BJ (cell line): Measurements from ENCODE around the gene STXBP2. TPM values are rescaled to one million over a fixed set of nuclear protein-coding genes. Genes with fewer than 3 reads are reported as not detected.

Experiments
- CTCF ChIA-PET: fragments of 350-600 bp; formaldehyde crosslinking; extraction: SDS; loops from one replicate; lab custom pipeline; 2021; ENCODE audit warnings: antibody characterized with exemption, inconsistent platforms; lab: Yijun Ruan, JAX
- POLR2A ChIA-PET: fragments of 300-600 bp; sonication (Branson Sonifier 250); formaldehyde crosslinking; extraction: SDS; loops from one replicate; lab custom pipeline; 2021; ENCODE audit warnings: antibody characterized with exemption; lab: Charles Lee
- DNase-seq: peaks from one replicate; pipeline ENCODE4 v3.0.0-alpha.2; 2011; ENCODE audit warnings: low read depth
- H3K27me3 ChIP-seq: 2 replicates; pipeline ENCODE4 v1.6.0; 2011; ENCODE audit warnings: low read length; ENCODE audit not compliant: control insufficient read depth, insufficient read depth
- H3K36me3 ChIP-seq: 2 replicates; pipeline ENCODE4 v1.5.1; 2011; ENCODE audit warnings: low read length; ENCODE audit not compliant: control insufficient read depth, insufficient read depth
- H3K4me3 ChIP-seq: 2 replicates; pipeline ENCODE4 v1.5.1; 2011; ENCODE audit warnings: low read depth, mild to moderate bottlenecking, control low read depth, low read length
- CTCF ChIP-seq: IDR thresholded peaks from 2 replicates; pipeline ENCODE4 v1.5.1; 2011; ENCODE audit warnings: low read depth, mild to moderate bottlenecking, control low read depth, inconsistent platforms, low read length, moderate library complexity; ENCODE audit not compliant: insufficient read depth
- polyA plus RNA-seq: library from polyadenylated mRNA; depleted of rRNA; stranded (reverse); fragments of >200 nt; gene quantifications from 2 replicates; pipeline ENCODE4 v1.2.3, GENCODE V29; 2011

Gene STXBP2
- polyA plus RNA-seq, 1 experiment, result 39.4 TPM

DNA sequence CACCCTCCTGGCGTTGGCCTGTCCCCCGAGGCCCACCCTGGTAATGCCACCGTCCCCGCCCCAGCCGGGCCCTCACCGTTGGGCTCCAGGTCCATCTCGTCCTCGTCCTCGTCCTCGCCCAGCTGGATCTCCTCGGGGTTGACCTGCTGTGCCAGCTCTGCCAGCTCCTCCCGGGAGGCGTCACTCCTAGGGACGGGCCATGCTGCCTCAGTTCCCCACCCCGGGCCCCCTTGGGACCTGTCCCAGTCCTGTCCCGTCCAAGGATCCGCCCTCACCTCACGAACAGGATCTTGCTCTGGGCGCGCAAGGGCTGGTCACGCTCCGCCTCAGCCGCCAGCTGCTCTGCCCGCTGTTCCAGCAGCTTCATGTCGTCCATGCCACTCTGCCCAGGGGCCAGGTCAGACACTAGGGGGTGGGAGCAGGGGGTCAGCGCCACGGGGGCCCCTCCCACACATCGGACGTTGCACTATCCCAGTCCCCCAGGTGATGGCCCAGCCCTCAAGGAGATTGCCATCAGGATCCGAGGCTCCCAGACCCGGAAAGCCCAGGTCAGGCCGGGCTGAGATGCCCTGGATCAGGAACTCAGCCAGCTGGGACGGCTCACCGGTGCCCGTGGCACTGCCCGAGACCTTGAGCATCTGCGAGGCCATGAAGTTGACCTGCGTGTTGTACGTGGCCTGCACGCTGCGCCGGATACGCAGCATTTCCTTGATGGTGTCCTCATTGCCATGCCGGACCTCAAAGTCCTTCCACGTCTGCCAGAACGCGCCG, 17.1 kb upstream of the STXBP2 start:
- H3K27me3 ChIP-seq, result no peaks in the 10 kb centered on the region
- no peak for DNase-seq
- ChIA-PET CTCF (no interaction called here), POLR2A (no interaction called here)
- H3K36me3 ChIP-seq, result peaks cover 20% of the 10 kb centered on the region
- TF ChIP-seq CTCF, result no peak
- no peak overlapping the region for H3K4me3 ChIP-seq

DNA sequence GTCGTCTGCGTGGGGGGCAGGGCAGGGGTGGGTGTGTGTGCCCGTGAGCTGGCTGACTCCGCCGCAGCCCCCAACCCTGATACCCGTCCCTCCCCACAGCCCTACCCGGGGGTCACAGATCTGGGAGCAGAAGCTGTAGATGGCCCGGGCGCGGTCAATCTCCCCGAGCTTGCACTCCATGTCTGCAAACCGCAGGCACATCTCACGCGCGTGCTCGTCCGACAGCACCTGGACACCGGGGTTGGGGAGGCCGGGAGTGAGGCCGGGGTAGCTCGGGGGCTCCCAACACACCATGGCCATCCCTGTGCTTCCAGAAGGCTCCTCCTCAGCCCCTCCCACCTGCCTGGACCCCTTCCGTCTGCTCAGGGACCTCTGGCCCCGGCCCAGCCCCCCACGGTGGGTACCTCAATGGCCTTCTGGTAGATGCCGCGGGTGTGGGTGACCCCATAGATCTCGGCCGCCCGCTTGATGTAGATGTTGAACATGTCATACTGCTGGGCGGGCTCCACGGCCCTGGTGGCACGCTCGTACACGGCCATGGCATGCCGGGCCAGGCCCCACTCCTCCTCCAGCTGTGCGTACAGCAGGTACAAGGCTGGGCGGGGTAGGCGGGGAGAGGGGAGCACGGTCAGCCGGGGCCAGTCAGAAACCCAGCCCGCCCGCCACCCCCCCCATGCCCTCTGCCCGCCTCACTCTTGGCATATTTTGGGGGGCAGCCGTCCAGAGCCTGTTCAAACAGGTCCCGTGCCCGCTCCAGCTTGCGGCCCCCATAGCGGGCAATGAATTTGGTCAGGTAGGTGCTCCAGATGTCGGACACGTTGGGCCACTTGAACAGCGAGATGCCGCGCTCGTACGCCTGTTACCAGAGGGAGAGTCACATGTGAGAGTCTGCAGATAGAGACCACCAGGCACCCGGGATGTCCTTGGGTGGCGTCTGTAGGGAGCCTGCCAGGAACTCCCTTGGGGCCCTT, 16.2 kb upstream of the STXBP2 start:
- ChIA-PET POLR2A (no interaction called here), CTCF (no interaction called here)
- no peak for TF ChIP-seq CTCF
- H3K27me3 ChIP-seq, result no peaks in the 10 kb centered on the region
- H3K36me3 ChIP-seq, result peaks cover 23% of the 10 kb centered on the region
- H3K4me3 ChIP-seq, result no peak overlapping the region
- no peak for DNase-seq

DNA sequence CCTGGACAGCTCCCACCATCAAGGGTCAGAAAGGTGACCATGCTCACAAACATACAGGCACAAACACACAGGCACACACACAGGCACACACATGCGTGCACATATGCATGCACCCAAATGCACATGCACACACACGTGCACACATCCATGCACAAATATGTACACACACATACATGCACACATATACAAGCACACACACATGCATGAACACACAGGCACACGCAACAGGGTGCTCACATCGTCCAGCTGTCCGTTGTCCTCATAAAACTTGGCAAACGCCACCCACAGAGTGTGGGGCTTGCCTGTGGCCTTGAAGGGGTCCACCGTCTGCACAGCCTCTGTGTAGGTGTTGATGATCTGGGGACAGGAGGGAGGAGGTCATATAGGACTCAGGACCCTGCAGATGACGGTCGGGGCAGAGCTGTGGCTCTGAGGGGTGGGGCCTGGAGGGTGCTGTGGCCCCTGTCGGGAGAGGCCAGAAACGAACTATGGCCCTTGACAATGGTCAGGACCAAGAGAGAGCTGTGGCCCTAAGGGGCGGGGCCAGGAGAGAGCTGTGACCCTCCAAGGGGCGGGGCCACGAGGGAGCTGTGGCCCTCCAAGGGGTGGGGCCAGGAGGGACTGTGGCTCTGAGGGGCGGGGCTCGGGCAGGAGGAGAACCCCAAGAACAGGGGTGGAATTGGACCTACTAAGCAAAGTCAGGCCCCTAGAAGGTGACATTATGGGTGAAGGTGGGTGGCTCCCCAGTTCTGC, 13.8 kb upstream of the STXBP2 start:
- Histone ChIP-seq H3K4me3 (no peak overlapping the region), H3K36me3 (peaks cover 26% of the 10 kb centered on the region), H3K27me3 (no peaks in the 10 kb centered on the region)
- ChIA-PET CTCF (interaction anchor here (1.2 kb wide), 1 partner anchor 55 kb away, joined by 4 read pairs; no protein-coding TSS in a partner anchor), POLR2A (no interaction called here)
- TF ChIP-seq CTCF, result no peak
- no peak for DNase-seq

DNA sequence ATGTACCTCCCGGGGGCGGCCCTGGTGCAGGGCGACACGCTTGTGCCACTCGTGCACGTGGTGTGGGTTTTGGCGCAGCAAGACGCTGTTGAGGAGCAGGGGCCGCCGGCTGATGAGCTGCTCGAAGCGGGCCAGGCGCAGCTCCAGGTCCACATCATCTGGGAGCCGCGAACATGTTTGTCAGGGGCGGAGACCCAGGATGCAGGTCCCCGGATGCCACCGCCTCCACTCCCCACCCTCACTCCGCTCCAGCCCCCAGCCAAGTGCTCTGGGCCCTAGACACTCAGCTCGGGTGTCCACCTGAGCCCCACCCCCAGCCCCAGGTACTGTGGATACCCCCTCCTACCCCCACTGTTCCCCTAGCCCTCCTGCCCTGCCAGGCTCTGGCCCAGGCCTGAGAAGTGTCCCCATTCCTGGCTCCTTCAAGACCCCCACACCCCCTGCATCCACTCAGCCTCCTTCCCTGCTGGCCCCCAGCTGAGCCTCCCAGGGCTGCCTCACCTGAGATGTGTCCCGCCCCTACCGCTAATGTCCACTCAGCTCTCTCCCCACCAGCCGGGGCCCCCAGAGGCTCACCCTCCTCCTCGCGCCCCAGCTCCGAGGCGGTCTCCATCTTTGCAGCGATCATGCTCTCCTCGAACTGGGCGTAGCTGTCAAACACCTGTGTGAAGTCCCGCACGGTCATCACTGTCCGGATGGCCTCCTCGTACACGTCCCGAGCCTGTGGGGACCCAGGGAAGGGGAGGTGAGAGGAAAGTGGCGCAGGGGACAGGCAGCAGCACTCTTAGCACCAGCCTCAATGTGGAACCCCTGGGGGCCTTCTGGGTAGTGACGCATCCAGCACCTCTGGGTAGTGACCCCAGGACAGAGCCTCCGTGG, 12.9 kb upstream of the STXBP2 start:
- no peak for TF ChIP-seq CTCF
- no peaks in the 10 kb centered on the region for H3K27me3 ChIP-seq
- CTCF ChIA-PET, result interaction anchor here (1.2 kb wide), 1 partner anchor 56 kb away, joined by 4 read pairs; no protein-coding TSS in a partner anchor
- POLR2A ChIA-PET, result no interaction called here
- H3K4me3 ChIP-seq, result no peak overlapping the region
- DNase-seq, result no peak
- peaks cover 22% of the 10 kb centered on the region for H3K36me3 ChIP-seq
